Inferior parietal cortex (tissue), 1 donor: ENCODE measurements around the gene COX7A2.
A peak's percentile ranks its signal among the peaks of the same experiment; 100 is the strongest.

Source experiments
- DNase-seq: peaks from one replicate; pipeline ENCODE4 v3.0.0-alpha.2; 2016; ENCODE audit errors: extremely low spot score

Gene COX7A2

GRCh38 chr6:75268121-75268987, 24.8 kb upstream of the COX7A2 start:
- no peak for DNase-seq

- no peak for DNase-seq
These were observed 23.9 kb upstream of the COX7A2 start for GRCh38 chr6:75267461-75267860.

GRCh38 chr6:75266716-75267291, 23.2 kb upstream of the COX7A2 start:
- DNase-seq, result peak; percentile 75

- DNase-seq, result no peak
These were observed 19.8 kb upstream of the COX7A2 start for GRCh38 chr6:75263401-75263750.

- DNase-seq, result no peak
These were observed 19.3 kb upstream of the COX7A2 start for GRCh38 chr6:75262716-75263400.

- DNase-seq, result no peak
These were observed 17.7 kb upstream of the COX7A2 start for GRCh38 chr6:75261299-75261698.

GRCh38 chr6:75257343-75258087, 13.9 kb upstream of the COX7A2 start:
- no peak for DNase-seq

- no peak for DNase-seq
These were observed 7.0 kb upstream of the COX7A2 start for GRCh38 chr6:75250552-75250951.

GRCh38 chr6:75249837-75250236, 6.2 kb upstream of the COX7A2 start:
- DNase-seq, result no peak

- no peak for DNase-seq
These were observed 2.8 kb upstream of the COX7A2 start for GRCh38 chr6:75246386-75246785.

GRCh38 chr6:75244063-75244584, 523 bp upstream of the COX7A2 start:
- DNase-seq, result no peak

- DNase-seq, result no peak
These were observed 7.0 kb downstream of the COX7A2 start for GRCh38 chr6:75236630-75237029.

- DNase-seq, result no peak
These were observed 8.3 kb downstream of the COX7A2 start for GRCh38 chr6:75235271-75235670.

GRCh38 chr6:75234126-75234865, 9.3 kb downstream of the COX7A2 start:
- DNase-seq, result peak; percentile 35

GRCh38 chr6:75233092-75233615, 10.4 kb downstream of the COX7A2 start:
- DNase-seq, result no peak

GRCh38 chr6:75230484-75231325, 12.9 kb downstream of the COX7A2 start:
- DNase-seq, result peak; percentile 78

GRCh38 chr6:75224303-75224926, 19.2 kb downstream of the COX7A2 start:
- no peak for DNase-seq

- no peak for DNase-seq
These were observed 20.2 kb downstream of the COX7A2 start for GRCh38 chr6:75223428-75223827.

- DNase-seq, result no peak
These were observed 21.3 kb downstream of the COX7A2 start for GRCh38 chr6:75222261-75222660.

- DNase-seq, result no peak
These were observed 22.5 kb downstream of the COX7A2 start for GRCh38 chr6:75221116-75221515.
